ENCODE results near the gene CEP131. TPM values are rescaled to one million over a fixed set of nuclear protein-coding genes. Genes with fewer than 3 reads are reported as not detected.

Gene CEP131
- total RNA-seq, 4 donors from 2014 or later, result 6.0 to 8.8 (median 7.5) TPM

DNA sequence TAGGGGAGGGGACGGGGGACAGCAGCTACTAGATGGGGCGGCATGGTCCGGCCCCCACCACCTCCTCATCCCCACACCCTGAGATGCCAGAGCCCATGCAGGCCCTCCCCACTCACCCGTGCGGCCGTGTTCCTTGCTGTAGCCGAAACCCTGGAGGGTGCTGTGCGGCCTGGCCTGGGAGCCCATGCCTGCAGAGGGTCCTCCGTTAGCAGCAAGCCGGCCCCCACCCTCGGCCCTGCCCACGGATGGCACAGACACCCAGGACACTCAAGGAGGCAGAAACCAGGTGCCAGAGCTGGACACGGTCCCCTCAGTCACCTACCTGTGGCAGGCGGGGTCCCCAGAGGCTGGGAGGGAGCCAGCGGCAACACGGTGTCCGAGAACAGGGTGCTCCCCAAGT, 10.6 kb upstream of the CEP131 start:
- DNase-seq, result no peak
- TF ChIP-seq POLR2A (IDR thresholded peaks at IDR 0.05) (no peak), CTCF (IDR thresholded peaks at IDR 0.05 in 4 of 5, conservative IDR thresholded peaks at IDR 0.05 in 1 of 5) (no peak)
- ATAC-seq, result no peak
- no peak overlapping the region for H3K4me3 ChIP-seq
- in situ Hi-C loops (cut with MboI; ENCODE audit: low sequenced_read_pairs in 4 of 4), result loop anchor here in 1 of 4 donors (25.0 kb wide), 1 partner anchor 96 kb away; no protein-coding TSS in a partner anchor
- peaks cover 0 to 51% of the 10 kb centered on the region in 2 donors for H3K36me3 ChIP-seq
- peaks cover 10 to 11% of the 10 kb centered on the region in 2 donors for H3K4me1 ChIP-seq
- H3K27ac ChIP-seq, result no peak overlapping the region
- intact Hi-C loops (cut with DNase I; ENCODE audit: low total_unique reads), result no loop called here
- no peaks in the 10 kb centered on the region for H3K9me3 ChIP-seq
- no peaks in the 10 kb centered on the region for H3K27me3 ChIP-seq

GRCh38 chr17:81232616-81233241, 10.0 kb upstream of the CEP131 start:
- Histone ChIP-seq H3K27ac (no peak overlapping the region), H3K36me3 (peaks cover 0 to 51% of the 10 kb centered on the region in 2 donors), H3K27me3 (no peaks in the 10 kb centered on the region), H3K4me3 (no peak overlapping the region), H3K4me1 (peaks cover 5% of the 10 kb centered on the region in 2 donors), H3K9me3 (no peaks in the 10 kb centered on the region)
- DNase-seq, result no peak
- intact Hi-C loops (cut with DNase I; ENCODE audit: low total_unique reads) (no loop called here), in situ Hi-C loops (cut with MboI; ENCODE audit: low sequenced_read_pairs in 4 of 4) (loop anchor here in 1 of 4 donors (25.0 kb wide), 1 partner anchor 95 kb away; no protein-coding TSS in a partner anchor)
- ATAC-seq, result no peak
- no peak for TF ChIP-seq POLR2A (IDR thresholded peaks at IDR 0.05)
- TF ChIP-seq CTCF (IDR thresholded peaks at IDR 0.05 in 4 of 5, conservative IDR thresholded peaks at IDR 0.05 in 1 of 5), result no peak

DNA sequence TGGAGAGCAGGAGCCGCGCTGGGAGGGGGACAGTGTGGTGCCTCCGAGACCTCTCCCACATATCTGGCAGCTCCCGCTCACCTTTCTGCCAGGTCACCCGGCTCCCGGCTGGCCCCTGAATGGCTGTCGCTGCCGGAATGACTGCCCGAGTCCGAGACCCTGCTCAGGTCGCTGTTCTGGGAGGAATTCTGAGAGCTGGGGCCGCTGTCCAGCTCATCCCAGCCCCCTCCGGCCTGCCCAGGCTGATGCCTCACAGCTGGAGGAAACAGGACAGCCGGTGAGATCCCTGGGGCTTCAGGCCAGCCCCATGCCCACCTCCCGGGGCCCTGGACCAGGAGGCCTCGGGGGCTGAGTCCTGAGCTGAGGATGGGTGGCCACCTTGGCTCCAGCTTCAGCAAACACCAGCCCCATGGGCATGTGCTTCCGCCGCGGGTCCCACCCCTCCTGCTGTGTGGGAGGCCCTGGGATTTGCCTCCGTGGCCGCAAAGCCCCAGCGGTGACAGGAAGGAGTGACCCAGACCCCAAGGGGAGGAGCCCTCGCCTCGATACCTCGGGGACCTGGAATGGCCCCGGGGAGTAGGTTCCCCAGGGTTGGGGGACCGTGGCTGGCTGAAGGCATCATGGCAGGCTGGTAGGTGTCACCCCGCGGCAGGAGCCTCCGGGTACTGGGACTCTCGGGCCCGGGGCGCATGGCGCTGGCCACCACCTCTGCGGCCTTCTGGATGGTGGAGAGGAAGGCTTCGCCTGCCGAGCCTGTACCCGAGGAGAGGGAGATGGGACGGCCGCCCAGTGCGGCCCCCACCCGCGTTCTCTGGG, 9.2 kb upstream of the CEP131 start:
- H3K9me3 ChIP-seq, result no peaks in the 10 kb centered on the region
- no peak overlapping the region for H3K27ac ChIP-seq
- no peak overlapping the region for H3K4me3 ChIP-seq
- DNase-seq, result no peak
- H3K27me3 ChIP-seq, result no peaks in the 10 kb centered on the region
- H3K4me1 ChIP-seq, result no peaks in the 10 kb centered on the region
- H3K36me3 ChIP-seq, result peaks cover 0 to 51% of the 10 kb centered on the region in 2 donors
- intact Hi-C loops (cut with DNase I; ENCODE audit: low total_unique reads) (no loop called here), in situ Hi-C loops (cut with MboI; ENCODE audit: low sequenced_read_pairs in 4 of 4) (loop anchor here in 1 of 4 donors (25.0 kb wide), 1 partner anchor 95 kb away; no protein-coding TSS in a partner anchor)
- TF ChIP-seq CTCF (IDR thresholded peaks at IDR 0.05 in 4 of 5, conservative IDR thresholded peaks at IDR 0.05 in 1 of 5), result no peak
- no peak for TF ChIP-seq POLR2A (IDR thresholded peaks at IDR 0.05)
- ATAC-seq, result no peak

- DNase-seq, result no peak
- no peaks in the 10 kb centered on the region for H3K9me3 ChIP-seq
- H3K27me3 ChIP-seq, result no peaks in the 10 kb centered on the region
- no peak overlapping the region for H3K27ac ChIP-seq
- intact Hi-C loops (cut with DNase I; ENCODE audit: low total_unique reads), result no loop called here
- in situ Hi-C loops (cut with MboI; ENCODE audit: low sequenced_read_pairs in 4 of 4), result loop anchor here in 1 of 4 donors (25.0 kb wide), 1 partner anchor 94 kb away; no protein-coding TSS in a partner anchor
- no peak for ATAC-seq
- H3K36me3 ChIP-seq, result peaks cover 0 to 51% of the 10 kb centered on the region in 2 donors
- H3K4me1 ChIP-seq, result no peaks in the 10 kb centered on the region
- no peak overlapping the region for H3K4me3 ChIP-seq
- TF ChIP-seq CTCF (IDR thresholded peaks at IDR 0.05 in 4 of 5, conservative IDR thresholded peaks at IDR 0.05 in 1 of 5) (no peak), POLR2A (IDR thresholded peaks at IDR 0.05) (no peak)
These were observed 8.4 kb upstream of the CEP131 start for GRCh38 chr17:81231121-81231645.
